HepG2 (cell line): Measurements from ENCODE around the gene UBE2Q1. TPM values are rescaled to one million over a fixed set of nuclear protein-coding genes. Genes with fewer than 3 reads are reported as not detected.

Experiments used
- DNMT1 ChIP-seq: sonication (generic); formaldehyde crosslinking; IDR thresholded peaks from 2 replicates; pipeline ENCODE4 v1.5.1; 2020; ENCODE audit warnings: mild to moderate bottlenecking, missing genetic modification reagents
- DNMT3B ChIP-seq: conservative IDR thresholded peaks from 2 replicates; pipeline ENCODE4 v1.6.1; 2016; ENCODE audit warnings: missing biosample characterization, control low read depth
- GPN1 ChIP-seq: sonication (generic); formaldehyde crosslinking; IDR thresholded peaks from 2 replicates; pipeline ENCODE4 v1.5.1; 2020; ENCODE audit warnings: missing genetic modification reagents, borderline replicate concordance
- KAT7 ChIP-seq: IDR thresholded peaks from 2 replicates; pipeline ENCODE4 v1.6.1; 2018; ENCODE audit warnings: borderline replicate concordance, missing compliant biosample characterization
- KDM4B ChIP-seq: sonication (generic); formaldehyde crosslinking; IDR thresholded peaks from 2 replicates; pipeline ENCODE4 v1.4.0; 2020; ENCODE audit warnings: missing genetic modification reagents
- KIAA2018 ChIP-seq: sonication (generic); formaldehyde crosslinking; IDR thresholded peaks from 2 replicates; pipeline ENCODE4 v1.5.0; 2020; ENCODE audit warnings: mild to moderate bottlenecking, missing genetic modification reagents, borderline replicate concordance
- MAFF ChIP-seq: IDR thresholded peaks from 2 replicates; pipeline ENCODE4 v1.6.1; 2011; ENCODE audit warnings: low read depth, low read length, improper control_type of control experiment
- MYC ChIP-seq: sonication (generic); formaldehyde crosslinking; IDR thresholded peaks from 2 replicates; pipeline ENCODE4 v1.9.0; 2021; ENCODE audit warnings: missing genetic modification reagents, borderline replicate concordance
- SKIL ChIP-seq: sonication (generic); formaldehyde crosslinking; IDR thresholded peaks from 2 replicates; pipeline ENCODE4 v1.8.0; 2022; ENCODE audit warnings: missing genetic modification reagents, mild to moderate bottlenecking, moderate library complexity, borderline replicate concordance
- TEAD2 ChIP-seq: sonication (generic); formaldehyde crosslinking; IDR thresholded peaks from 2 replicates; pipeline ENCODE4 v1.9.0; 2021; ENCODE audit warnings: missing genetic modification reagents
- YEATS2 ChIP-seq: sonication (generic); formaldehyde crosslinking; IDR thresholded peaks from 2 replicates; pipeline ENCODE4 v1.4.0; 2020; ENCODE audit warnings: missing genetic modification reagents, borderline replicate concordance
- ZBED4 ChIP-seq: sonication (generic); formaldehyde crosslinking; IDR thresholded peaks from 2 replicates; pipeline ENCODE4 v1.4.0; 2020; ENCODE audit warnings: missing genetic modification reagents, borderline replicate concordance
- ZNF644 ChIP-seq: IDR thresholded peaks from 2 replicates; pipeline ENCODE4 v1.6.1; 2016; ENCODE audit warnings: low read depth
- ZNF788 ChIP-seq: sonication (generic); formaldehyde crosslinking; IDR thresholded peaks from 2 replicates; pipeline ENCODE4 v1.5.0; 2020; ENCODE audit warnings: mild to moderate bottlenecking, missing genetic modification reagents, borderline replicate concordance
- polyA plus RNA-seq, 8 experiments: library from polyadenylated mRNA; depleted of rRNA in 3 of 8; stranded (reverse) in 7 of 8; unstranded in 1 of 8; fragments of >200 nt; fragmentation: Illumina TruSeq in 4 of 8; extraction: Trizol in 4 of 8; gene quantifications; 2 replicates each; pipeline versions ENCODE4 v1.2.1 to v1.2.3, GENCODE V29; 2011 to 2016; ENCODE audit warnings: low read depth in 4 of 8, missing spikeins in 1 of 8, mixed read lengths in 1 of 8; ENCODE audit not compliant: insufficient read depth in 1 of 8
- total RNA-seq, 5 experiments: library from RNA; depleted of rRNA; stranded (reverse); fragments of >200 nt; fragmentation: Illumina TruSeq; extraction: Trizol; gene quantifications; 2 replicates each; pipeline ENCODE4 v1.2.3, GENCODE V29; 2016; ENCODE audit warnings: low read depth in 1 of 5

Gene UBE2Q1
- total and polyA plus RNA-seq, 2 of the 13 experiments (the other 11 are each of a cell fraction or from before 2014, with no cell fraction given) = 11.7 to 41.7 TPM

DNA sequence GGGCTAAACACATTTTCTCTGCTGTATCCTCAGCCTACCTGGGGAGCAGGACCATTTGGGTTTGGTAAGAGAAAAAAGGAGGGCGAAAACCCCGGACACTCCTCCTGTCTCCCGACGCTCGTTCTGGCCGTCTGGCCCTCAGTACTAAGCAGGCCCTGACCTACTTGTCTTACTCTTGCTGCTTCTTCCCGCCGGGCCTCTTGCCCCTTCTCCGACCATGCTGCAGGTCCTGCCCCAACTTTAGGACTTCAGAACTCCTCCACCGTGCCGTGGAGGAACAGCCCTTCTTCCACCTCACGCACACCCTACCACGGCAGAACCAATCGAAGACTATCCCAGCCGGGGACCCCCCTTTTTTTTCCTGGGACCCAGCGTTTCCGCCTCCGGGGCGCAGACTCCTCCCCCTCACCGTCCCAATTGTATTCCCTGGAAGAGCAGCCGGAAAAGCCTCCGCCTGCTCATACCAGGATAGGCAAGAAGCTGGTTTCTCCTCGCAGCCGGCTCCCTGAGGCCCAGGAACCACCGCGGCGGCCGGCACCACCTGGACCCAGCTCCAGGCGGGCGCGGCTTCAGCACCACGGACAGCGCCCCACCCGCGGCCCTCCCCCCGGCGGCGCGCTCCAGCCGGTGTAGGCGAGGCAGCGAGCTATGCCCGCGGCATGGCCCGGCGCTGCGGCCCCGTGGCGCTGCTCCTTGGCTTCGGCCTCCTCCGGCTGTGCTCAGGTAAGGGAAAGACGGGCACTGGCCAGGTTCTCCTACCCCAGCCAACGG, 9.1 kb upstream of the UBE2Q1 start, which contains the start of gene CHRNB2 (continued):
- TF ChIP-seq TEAD2 (CRISPR knock-in tag) (no peak), MAFF (no peak), SKIL (CRISPR knock-in tag) (peak; percentile 56; the same call in 1 of the 2 replicates), ZBED4 (CRISPR knock-in tag) (peak; percentile 96), KAT7 (CRISPR knock-in tag) (no peak), DNMT1 (CRISPR knock-in tag) (peak; percentile 91; the same call in 1 of the 2 replicates), ZNF644 (CRISPR knock-in tag) (peak; percentile 62; the same call in 1 of the 2 replicates), YEATS2 (CRISPR knock-in tag) (peak; percentile 16; the same call in 1 of the 2 replicates), KDM4B (CRISPR knock-in tag) (0 out of 2 replicates have a peak, but pooled peaks have one; percentile 52), GPN1 (0 out of 2 replicates have a peak, but pooled peaks have one; percentile 55), ZNF788 (CRISPR knock-in tag) (peak; percentile 89; the same call in 1 of the 2 replicates), DNMT3B (CRISPR knock-in tag) (no peak; the same call in 1 of the 2 replicates), KIAA2018 (CRISPR knock-in tag) (no peak), MYC (CRISPR knock-in tag) (peak; percentile 76; the same call in 1 of the 2 replicates)
